ENCODE measurements around the gene BOLA1.
A peak's percentile ranks its signal among the peaks of the same experiment; 100 is the strongest.

BOLA1 gene

GRCh38 chr1:149887456-149888246, 11.7 kb upstream of the BOLA1 start:
- peak; percentile 52 to 80 for DNase-seq

GRCh38 chr1:149888247-149888998, 10.9 kb upstream of the BOLA1 start:
- DNase-seq, result peak; percentile 63 to 66

GRCh38 chr1:149888999-149889289, 10.4 kb upstream of the BOLA1 start:
- no peak for DNase-seq

DNA sequence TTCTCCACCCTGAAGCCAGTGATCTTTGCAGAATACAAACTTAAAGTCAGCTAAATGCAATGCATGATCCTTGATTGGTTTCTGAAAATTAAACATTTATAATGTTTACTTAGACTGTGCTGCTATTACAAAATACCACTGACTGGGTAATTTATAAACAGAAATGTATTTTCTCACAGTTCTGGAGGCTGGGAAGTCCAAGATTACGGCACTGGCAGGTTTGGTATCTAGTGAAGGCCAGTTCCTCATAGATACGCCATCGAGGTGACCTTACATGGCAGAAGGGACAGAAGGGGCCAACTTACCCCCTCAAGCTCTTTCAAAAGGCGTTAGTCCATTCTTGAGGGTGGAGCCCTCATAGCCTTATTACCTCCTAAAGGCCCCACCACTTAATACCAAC, 2.8 kb upstream of the BOLA1 start:
- no peak for DNase-seq

DNA sequence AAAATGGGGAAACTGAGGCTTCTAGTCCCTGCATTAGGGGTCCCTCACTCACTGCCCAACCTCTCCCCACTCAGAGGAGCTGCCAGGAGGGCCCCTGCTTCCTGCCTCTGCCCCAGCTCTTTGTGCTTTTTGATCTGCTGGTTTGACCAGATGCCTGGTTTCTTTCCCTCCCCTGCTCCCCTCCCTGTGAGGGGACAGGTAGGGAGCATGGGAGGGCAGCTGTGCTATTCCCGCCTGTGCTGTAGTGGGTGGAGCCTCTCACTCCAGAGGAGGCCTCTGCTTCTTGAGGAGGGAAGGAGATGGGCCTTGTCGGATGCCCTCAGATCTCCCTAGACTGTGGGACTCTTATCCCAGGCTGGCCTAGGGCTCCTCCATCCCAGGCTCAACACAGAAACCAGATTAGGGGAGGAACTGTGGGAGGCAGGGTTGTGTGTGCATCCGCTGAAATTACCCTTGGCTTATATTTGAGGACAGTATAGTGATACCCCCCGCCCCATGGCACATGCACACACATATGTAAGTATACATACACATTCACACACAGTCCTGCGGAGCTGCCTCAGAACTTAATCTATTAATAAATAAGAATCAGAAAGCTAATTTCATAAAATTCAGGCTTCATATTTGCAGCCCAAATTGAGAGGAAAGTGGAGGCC, 4.6 kb downstream of the BOLA1 start:
- DNase-seq, result no peak

DNA sequence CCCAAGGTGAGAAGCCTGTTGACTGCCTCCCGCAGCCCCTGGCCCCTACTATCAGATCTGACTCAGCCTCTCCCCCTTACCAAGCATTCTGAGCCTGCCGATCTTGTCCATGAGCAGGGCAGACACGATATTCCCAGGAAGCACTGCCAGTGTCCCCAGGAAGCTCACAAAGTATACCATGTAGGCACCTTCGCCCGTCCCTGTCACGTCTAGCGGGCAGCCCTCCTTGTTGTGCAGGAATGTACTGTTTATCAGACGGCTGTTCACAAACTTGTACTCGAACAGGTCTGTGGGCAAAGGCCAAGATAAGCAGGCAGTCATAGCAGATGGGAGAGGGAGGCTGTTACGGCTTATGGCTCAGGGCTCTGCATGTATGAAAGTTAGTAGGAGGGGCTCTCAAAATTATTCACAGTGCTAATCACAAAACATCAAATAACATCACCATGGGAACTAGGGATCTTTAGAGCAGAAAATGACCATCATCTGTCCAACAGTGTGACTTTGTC, 7.3 kb downstream of the BOLA1 start:
- DNase-seq, result no peak

DNA sequence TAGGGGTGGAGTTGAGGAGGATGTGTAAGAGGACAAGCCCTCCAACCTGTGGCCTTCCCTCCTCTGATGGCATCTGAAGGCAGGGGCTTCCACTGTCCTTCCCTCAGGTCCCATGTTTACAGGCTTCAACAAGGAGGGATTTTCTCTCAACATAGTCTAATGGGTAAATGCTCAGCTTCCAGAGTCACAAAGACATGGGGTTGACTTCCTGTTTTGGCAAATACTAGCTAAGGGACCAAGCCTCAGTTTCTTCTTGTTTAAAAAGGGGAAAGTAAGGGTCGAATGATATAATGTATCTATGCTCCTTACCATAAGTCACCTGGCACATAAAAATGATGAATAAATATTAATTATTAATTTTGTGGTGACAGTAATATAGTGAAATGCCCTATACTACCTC, 15.2 kb downstream of the BOLA1 start:
- DNase-seq, result no peak

DNA sequence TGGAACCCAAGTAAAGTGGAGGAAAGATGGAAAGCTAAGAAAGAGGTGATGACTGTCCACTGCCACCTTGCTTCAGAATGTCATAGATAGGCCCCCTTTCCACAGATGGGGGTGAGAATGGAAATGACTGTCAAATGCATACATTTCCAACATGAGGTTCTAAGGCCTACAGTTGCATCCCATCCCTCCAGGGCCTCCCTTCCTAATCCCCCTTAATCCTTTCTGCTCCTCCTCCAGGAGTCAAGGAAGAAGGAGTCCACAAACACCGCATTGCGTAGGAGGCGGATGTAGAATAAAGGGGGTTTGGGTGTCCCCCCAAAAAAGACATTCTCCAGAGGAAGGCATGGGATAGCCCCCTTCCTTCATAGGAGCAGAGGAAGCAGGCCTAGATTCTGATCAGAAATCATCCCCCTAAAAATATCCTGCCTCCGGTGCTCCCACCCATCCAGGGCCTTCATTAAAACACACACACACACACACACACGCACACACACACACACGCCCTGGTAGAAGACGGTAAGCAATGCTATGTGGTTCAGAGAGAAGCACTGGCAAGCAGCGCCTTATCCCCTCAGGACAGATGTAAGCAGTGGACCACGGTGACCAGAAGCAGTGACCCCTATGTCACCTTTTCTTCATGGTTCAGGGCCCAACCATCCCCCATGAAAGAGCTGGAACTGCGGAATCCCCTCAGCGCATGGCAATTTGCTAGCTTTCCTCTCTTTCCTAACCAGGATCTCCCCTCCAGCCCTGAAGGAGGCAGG, 16.2 kb downstream of the BOLA1 start:
- DNase-seq, result no peak

- DNase-seq, result no peak
Observed at GRCh38 chr1:149916193-149916897, 17.0 kb downstream of the BOLA1 start.

DNA sequence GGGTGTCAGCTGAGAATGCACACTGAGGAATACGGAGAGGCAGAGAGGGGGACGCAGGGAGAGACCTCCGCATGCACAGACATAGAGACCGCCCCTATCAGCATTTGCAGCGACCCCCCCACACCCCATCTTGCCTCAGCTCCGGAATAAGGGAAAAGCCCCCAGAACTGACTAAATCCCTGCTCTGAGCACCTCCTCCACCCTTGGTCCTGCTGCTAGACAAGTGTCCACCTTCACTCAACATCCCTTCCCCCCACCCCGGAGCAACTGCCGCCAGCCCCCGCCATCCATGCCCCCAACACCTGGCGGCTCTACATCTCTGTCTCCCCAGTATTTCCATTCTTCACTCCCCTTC, 17.5 kb downstream of the BOLA1 start:
- no peak for DNase-seq

GRCh38 chr1:149917571-149918144, 18.3 kb downstream of the BOLA1 start, which contains the start of gene SV2A:
TSS of gene SV2A (minus strand) at chr1:149917844. CDS start at chr1:149913840, 4,004 bp downstream.
- DNase-seq, result peak; percentile 9 to 51

- no peak for DNase-seq
Observed at GRCh38 chr1:149923626-149924025, 24.3 kb downstream of the BOLA1 start.

- no peak for DNase-seq
Observed at GRCh38 chr1:149925345-149925744, 26.0 kb downstream of the BOLA1 start.

GRCh38 chr1:149925751-149926150, 26.4 kb downstream of the BOLA1 start:
- no peak for DNase-seq

DNA sequence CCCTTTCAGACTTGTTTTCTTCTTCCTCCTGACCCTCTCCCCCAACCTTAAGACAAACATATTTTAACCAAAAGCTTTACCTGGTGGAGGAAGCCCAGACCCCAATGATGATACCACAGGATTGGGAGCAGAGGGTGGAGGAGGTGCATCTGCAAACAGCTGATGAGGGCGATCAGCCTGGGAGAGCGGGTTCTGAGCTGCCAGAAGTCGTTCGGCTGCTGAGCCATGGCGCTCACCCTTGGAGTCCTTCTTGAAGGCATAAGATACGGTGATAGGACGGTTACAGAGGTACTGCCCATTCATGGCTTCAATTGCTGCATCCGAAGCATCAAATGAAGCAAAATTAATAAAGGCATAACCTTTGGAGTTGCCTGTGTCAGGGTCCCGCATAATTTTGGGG, 26.9 kb downstream of the BOLA1 start:
- no peak for DNase-seq

GRCh38 chr1:149927056-149927562, 27.7 kb downstream of the BOLA1 start:
- no peak for DNase-seq

DNA sequence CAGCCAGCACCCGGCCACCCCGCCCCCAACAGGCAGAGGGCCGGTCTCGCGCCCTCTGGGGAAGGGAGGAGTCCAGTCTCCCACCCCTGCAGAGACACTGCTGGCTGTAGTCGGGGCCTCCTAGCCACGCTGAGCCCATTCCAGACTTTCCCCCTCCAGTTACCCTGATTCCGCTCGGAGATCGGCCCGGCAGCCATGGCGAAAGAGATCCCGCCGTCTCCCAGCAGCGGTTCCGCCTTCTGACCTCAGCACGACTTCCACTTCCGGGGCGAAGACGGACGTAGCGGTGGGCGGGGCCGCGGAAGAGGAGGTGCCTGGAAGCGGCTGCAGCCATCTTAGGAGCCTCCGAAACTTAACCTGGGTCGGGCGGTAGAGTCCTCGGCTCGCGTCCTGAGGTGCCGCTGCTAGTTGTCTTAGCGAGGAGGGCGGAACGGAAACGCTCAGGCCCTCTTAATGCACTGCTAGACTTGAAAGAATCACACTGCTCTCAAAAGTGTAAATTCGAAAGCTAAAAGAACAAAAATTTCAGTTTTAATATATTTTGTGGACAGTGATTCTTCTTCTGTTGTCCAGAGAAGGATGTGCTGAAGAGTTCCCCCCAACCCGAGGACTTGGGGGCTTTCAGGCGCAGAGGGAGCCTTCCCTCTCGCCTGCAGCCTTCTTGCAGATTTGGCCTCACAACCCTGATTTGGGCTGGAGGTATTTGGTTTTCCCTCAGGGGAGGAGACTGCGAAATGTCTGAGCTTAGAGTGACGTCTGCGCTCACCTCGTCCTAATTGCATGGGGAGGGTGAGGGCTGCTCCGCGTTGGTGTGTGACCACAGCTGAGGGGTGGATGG, 28.4 kb downstream of the BOLA1 start, which contains the start of gene SF3B4:
Gene SF3B4, minus strand, starts transcription at position 241 of the 838 bp plus-strand sequence. Its CDS starts 44 bp downstream, at position 197.
- peak; percentile 93 to 94 for DNase-seq

GRCh38 chr1:149928401-149928724, 29.0 kb downstream of the BOLA1 start:
- DNase-seq, result no peak

DNA sequence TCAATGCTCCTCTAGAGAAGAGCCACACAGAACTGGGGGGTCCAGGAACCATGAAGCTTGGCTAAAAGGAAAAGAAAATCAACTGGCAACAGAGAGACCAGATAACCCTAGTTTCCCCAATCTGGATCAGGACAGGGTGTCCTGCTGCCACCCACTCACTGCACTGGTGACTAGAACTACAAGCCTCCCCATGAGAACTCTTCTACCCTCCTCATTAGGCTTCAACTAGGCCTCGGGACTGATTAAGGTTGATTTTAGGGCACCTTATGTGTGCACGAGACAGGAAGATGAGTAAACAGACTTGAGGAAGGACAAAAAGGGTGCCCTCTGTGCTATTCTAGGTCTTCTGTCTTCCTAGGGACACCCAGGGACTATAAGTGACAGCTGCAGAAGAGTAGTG, 30.5 kb downstream of the BOLA1 start:
- DNase-seq, result no peak

DNA sequence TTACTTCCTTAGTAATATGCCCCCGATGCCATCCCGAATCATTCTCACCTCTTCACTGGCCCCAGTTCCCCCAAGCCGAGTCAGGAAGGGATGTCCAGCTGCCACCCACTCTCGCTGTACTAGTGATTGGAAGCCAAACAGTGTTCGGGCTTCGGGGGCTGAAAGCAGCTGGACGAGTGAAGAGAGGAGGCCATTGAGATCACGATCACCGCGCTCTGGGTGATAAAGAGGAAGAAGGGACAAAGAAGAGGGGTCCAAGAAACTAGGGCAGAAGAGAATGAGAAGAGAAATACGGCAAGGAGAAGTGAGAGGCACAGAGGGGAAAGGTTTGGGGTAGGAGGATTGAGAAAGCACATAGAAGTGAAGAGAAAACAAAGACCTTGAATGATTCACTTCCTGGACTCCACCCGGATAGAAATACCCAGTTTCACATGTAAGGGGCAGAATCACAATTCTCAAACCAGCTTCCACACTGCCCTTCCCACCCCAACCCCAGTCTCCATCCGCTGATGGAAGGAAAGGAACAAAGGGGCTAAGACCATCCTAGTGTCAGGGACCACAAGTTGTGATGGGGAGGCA, 31.9 kb downstream of the BOLA1 start:
- no peak for DNase-seq

All from stimulated activated CD4-positive, alpha-beta T cell treated with anti-CD3 and anti-CD28 coated beads, Interleukin-4, amount 100 ng/mL, for 4 hours (primary cell).